Stimulated activated CD8-positive, alpha-beta memory T cell treated with anti-CD3 and anti-CD28 coated beads, Interleukin-4, amount 100 ng/mL, for 4 hours (primary cell): ENCODE measurements around the gene TRDMT1.
A peak's percentile ranks its signal among the peaks of the same experiment; 100 is the strongest.

Source experiments
- DNase-seq, 2 donors: peaks; one replicate each; pipeline ENCODE4 v3.0.0-alpha.2; 2020; ENCODE audit warnings: low read depth in 2 of 2, low spot score in 1 of 2

Gene TRDMT1

DNA sequence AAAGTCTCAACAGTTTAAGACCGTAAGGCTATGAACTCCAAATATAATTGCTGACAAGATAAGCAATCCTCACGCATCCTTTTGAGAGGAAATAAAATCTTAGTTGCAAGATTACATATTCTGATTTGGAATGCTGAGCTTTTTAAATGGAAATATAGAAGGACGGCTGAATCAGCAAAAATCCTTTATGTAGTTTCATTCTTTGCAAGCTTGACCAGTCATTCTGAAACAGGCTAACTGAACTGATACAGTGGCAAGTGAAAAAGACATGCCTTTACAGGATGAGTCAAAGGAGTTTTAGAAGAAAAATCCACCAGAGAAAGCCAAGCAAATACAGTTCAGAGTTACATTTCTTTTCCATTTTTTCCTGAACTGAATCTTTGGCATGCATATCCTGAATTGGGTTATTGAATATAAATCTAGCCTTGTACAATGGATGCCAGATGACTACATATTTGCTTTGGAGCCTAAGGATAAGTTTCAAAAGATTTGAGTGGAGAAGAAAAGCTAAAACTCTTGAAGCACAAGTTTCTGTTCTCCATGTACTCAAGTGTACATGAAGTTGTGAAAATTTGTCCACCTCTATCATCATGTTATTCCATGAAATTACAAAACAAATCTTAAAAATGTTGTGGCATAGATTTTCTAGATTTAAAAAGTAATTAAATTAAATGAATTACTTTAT, 30.9 kb upstream of the TRDMT1 start:
- DNase-seq: no peak

DNA sequence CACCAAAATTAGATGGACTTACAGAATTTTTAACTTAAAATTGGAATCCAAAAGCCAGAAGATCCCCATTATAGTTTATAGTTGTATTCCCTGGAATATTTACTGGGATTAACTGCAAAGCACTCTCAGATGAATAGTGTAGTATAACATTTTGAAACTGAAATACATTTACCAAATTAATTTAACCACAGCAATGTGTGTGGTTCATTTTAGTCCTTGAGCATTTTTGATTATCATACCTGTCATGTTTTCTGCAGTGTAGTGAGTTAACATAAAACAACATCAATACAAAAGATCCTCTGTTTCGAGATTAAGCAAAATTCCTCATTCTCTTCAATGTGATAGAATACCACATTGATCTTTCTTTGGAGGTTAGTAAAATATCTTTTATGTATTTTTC, 30.3 kb upstream of the TRDMT1 start:
- no peak for DNase-seq

GRCh38 chr10:17229967-17230682, 28.7 kb upstream of the TRDMT1 start:
- peak; percentile 67 to 79 for DNase-seq

DNA sequence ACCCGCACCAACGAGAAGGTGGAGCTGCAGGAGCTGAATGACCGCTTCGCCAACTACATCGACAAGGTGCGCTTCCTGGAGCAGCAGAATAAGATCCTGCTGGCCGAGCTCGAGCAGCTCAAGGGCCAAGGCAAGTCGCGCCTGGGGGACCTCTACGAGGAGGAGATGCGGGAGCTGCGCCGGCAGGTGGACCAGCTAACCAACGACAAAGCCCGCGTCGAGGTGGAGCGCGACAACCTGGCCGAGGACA, 28.2 kb upstream of the TRDMT1 start:
- DNase-seq: no peak

DNA sequence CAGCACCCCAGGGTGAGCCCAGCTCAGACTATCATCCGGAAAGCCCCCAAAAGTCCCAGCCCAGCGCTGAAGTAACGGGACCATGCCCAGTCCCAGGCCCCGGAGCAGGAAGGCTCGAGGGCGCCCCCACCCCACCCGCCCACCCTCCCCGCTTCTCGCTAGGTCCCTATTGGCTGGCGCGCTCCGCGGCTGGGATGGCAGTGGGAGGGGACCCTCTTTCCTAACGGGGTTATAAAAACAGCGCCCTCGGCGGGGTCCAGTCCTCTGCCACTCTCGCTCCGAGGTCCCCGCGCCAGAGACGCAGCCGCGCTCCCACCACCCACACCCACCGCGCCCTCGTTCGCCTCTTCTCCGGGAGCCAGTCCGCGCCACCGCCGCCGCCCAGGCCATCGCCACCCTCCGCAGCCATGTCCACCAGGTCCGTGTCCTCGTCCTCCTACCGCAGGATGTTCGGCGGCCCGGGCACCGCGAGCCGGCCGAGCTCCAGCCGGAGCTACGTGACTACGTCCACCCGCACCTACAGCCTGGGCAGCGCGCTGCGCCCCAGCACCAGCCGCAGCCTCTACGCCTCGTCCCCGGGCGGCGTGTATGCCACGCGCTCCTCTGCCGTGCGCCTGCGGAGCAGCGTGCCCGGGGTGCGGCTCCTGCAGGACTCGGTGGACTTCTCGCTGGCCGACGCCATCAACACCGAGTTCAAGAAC, 27.7 kb upstream of the TRDMT1 start:
- DNase-seq: peak; percentile 59 to 74

DNA sequence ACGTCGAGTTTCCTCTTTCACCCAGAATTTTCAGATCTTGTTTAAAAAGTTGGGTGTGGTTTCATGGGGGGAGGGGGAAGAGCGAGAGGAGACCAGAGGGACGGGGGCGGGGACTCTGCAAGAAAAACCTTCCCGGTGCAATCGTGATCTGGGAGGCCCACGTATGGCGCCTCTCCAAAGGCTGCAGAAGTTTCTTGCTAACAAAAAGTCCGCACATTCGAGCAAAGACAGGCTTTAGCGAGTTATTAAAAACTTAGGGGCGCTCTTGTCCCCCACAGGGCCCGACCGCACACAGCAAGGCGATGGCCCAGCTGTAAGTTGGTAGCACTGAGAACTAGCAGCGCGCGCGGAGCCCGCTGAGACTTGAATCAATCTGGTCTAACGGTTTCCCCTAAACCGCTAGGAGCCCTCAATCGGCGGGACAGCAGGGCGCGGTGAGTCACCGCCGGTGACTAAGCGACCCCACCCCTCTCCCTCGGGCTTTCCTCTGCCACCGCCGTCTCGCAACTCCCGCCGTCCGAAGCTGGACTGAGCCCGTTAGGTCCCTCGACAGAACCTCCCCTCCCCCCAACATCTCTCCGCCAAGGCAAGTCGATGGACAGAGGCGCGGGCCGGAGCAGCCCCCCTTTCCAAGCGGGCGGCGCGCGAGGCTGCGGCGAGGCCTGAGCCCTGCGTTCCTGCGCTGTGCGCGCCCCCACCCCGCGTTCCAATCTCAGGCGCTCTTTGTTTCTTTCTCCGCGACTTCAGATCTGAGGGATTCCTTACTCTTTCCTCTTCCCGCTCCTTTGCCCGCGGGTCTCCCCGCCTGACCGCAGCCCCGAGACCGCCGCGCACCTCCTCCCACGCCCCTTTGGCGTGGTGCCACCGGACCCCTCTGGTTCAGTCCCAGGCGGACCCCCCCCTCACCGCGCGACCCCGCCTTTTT, 26.9 kb upstream of the TRDMT1 start, which contains the start of gene VIM:
TSS of gene VIM (plus strand) at position 151 of the 925 bp plus-strand sequence. CDS start 1,182 bp downstream, outside the sequence.
- peak; percentile 67 to 82 for DNase-seq

DNA sequence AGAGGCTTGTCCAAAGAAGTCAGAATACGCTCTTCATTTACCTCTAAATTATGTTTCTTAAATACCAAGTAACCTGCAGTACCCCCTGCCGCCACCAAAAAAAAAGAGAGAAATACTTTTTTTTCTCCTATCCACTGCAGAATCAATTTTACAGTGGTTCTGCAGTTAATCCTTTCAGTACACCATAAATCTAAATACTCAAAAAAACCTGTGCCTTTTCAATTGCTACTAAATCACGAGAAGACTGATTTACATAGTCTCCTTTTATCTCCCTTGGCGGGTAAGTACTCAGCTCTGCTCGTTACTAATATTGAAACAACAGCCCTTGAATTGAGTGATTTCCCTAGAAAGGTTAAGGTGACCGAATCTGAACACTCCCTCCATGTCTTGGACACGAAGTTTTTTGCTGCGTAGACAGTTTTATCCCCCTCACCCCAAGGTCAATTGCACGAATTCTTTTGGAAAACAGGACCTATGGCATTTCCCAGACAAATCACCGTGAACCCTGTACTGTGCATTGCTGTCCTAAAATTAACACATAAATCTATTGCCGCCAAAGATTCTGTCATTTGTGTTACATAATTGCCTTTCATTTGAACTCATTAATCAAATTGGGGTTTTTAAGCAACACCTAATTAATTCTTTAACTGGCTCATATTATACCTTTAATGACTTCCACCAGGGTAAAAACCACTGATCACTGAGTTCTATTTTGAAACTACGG, 26.1 kb upstream of the TRDMT1 start:
- DNase-seq: no peak

GRCh38 chr10:17226891-17227303, 25.4 kb upstream of the TRDMT1 start:
- no peak for DNase-seq

- DNase-seq: no peak
Observed at GRCh38 chr10:17225808-17226207, 24.3 kb upstream of the TRDMT1 start.

DNA sequence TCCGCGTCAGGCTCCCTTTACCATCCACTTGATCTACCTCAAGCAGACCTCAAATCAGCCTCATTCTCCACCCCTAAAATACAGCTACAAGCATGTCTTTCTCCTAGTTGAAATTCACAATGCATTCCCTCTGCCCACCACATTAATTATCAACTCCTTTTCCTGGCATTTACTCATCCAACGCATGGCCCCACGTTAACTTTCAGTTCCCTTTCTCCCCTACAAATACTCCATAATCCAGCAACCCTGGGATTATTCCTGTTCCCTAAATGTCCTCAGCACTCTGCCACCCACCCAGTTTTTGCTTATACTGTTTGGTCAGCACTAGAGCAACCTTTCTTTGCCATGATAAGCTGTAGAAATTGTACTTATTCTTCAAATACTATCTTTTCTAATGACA, 20.9 kb upstream of the TRDMT1 start:
- no peak for DNase-seq

- DNase-seq: no peak
Observed at GRCh38 chr10:17220652-17221100, 19.2 kb upstream of the TRDMT1 start.

GRCh38 chr10:17219024-17219423, 17.6 kb upstream of the TRDMT1 start:
- DNase-seq: no peak

DNA sequence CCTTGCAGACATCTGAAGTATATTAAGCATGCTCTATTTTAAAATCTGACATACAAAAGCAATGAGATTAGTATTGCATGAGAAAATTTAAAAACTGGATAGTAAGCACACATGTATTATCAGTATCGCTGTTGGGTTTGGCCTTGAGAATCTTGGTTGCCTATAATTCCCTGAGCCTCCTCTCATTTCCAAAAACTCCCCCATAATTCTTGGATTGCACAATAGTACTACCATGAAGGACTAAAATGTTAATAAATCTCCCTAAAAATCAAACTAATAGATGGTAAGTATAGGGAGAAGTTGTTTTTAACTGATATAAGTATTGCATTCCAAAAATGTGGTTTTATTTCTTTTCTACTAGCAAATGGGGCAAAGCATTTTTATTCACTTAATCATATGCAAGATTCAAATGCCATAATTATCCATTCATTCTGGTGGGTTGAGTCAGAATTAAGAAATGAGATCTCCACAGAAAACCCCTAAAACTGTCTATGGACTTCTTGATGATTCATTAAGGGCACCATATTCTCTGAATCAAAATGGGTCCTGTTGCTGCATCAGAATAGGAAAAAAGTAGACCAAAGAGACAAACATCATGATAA, 16.3 kb upstream of the TRDMT1 start:
- DNase-seq: no peak

GRCh38 chr10:17216901-17217395, 15.5 kb upstream of the TRDMT1 start:
- DNase-seq: no peak

DNA sequence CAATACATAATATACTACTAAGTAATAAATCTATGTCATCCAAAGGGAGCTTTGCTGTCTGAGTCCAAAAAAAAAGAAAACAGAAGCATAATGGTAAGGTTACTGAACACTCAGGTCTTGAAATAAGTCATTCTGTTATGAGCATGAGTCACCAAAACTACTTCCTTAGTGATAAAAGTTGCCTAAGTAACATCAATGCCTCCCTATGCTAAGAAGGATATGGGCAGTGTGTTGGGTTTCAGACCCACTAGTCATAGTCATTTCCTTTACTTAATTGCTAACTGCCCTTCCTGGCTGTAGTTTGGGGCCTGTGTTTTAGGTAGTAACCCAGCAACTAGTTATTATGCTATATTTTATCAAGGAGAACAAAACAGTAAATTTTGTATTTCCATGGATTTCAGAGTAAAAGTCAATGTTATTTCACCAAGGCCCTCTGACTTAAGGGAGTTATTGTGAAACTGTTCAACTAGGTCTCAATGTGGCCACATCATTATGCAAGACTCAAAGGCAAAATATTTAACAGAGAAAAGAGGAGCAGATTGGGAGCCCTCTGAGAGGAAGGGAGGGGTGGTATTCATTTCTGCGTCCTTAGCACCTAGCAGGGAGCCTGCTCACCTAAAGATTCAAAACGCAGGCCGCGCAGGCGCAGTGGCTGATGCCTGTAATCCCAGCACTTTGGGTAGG, 14.9 kb upstream of the TRDMT1 start:
- no peak for DNase-seq

- no peak for DNase-seq
Observed at GRCh38 chr10:17215782-17216122, 14.3 kb upstream of the TRDMT1 start.

DNA sequence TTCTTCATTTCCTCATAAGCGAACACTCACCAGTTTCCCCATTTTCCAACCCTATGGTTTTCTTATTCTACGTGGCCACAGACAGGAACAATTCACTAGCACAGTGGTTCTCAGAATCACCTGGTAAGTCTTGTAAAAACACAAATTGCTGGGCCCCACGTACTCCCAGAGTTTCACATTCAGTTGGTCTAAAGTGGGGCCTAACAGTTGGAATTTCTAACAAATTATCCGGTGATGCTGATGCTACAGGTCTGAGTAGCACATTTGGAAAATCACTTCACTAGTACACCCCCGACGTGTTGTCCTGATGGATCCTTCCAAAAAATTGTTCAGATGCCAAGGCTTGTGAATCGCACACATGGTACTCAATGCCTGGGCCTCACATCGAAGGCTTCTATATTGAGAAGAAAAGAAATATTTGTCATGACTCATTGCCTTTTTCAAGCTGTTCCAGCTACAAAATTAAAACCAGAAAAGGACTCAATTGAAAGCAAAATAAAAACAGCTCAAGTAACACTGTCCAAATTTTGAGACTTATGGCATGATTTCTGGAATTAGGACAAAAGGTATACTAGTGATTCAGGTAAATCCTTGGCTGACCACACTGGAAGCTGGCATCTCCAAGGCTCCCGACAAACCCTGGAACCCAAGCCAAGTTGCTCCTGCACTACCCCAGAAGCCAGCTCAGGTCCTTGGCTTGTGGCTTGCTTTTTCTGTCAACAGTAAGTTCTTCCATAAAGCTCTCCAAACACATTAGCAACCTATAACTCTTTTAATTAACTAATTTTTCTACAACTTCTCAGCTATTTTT, 13.7 kb upstream of the TRDMT1 start:
- DNase-seq: no peak

DNA sequence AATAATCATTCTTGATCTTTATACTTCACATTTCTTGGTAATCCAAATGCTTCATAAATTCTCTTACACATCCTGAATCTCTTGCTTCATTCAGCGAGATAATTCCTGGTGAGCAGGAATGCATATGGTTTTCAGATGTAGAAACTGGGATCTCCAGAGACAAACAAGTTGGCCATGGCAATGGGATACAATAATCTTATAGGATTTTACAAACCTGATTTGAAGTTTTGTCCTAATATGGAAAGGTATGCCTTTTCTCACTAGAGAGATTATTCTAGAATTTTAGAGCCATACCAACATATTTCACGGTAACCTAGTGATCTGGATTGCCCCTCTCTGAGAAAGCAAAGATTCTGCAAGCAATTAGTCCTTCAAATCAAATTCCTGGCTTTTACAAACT, 13.1 kb upstream of the TRDMT1 start:
- DNase-seq: no peak
